ENCODE measurements around the gene EFCAB14.

DNA sequence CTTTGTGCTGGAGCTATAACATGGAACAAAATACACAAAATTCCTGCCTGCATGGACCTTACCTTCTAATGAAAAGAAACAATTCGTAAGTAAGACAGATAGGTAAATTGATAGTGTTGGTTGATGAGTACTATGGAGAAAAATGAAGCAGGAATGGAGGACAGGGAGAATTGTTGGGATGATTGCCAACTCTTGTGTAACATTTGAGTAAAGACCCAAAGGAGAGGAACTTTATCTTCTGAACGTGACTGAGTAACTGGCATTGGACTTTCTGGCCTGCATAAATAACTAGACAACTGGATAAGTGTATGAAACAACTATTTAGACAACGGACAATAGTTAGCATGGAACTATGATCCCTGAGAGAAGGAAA, 6.8 kb upstream of the EFCAB14 start:
- TF ChIP-seq CTCF (IDR thresholded peaks at IDR 0.05) (no peak), POLR2A (IDR thresholded peaks at IDR 0.05) (no peak)
